Activated CD4-positive, alpha-beta T cell treated with anti-CD3 and anti-CD28 coated beads, Interleukin-2, amount 50 U/mL, for 24 hours (primary cell): ENCODE measurements around the gene TAF1B.
A peak's percentile ranks its signal among the peaks of the same experiment; 100 is the strongest.

Experiments
- DNase-seq, 2 donors: peaks; one replicate each; pipeline ENCODE4 v3.0.0-alpha.2; 2020; ENCODE audit warnings: low read depth in 1 of 2, low spot score in 1 of 2

TAF1B gene

DNA sequence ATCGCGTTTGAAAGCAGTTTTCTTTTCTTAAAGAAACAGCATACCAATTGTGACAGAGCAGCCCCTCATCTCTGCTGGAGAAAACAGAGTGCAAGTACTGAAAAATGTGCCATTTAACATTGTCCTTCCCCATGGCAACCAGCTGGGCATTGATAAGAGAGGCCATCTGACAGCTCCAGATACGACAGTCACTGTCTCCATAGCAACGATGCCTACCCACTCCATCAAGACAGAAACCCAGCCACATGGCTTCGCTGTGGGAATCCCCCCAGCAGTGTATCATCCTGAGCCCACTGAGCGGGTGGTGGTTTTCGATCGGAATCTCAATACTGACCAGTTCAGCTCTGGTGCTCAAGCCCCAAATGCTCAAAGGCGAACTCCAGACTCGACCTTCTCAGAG lies 117.7 kb downstream of the TAF1B start:
- no peak for DNase-seq

DNA sequence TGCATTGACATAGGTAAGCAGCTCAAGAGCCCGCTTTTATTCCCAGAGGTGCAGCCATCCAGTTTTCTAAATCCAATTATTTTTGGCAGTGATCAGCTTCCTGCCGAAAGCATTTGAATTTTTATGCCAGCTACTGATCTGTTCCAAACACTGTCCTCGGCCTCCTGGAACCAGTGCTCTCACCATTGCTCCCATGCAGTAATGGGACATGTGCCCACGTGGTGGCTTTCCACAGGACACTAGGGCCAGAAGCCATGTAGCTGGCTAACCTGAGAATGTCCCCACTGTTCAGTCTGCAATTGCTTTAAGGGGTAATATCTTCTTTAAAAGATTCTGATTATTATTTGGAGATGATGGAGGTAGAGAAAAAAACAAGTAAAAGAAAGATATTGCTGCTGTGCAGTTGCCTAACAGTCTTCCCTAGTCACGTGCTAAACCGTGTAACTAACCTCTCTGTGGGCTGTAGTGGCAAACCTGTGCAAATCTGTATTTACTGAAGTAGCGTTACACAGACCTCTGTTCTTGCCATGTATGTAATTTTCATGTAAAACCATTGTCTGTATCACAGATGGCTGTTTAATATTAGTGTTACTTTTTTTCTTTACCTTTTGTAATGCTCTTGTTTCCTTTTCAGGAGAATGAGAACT lies 121.2 kb downstream of the TAF1B start:
- DNase-seq = no peak

DNA sequence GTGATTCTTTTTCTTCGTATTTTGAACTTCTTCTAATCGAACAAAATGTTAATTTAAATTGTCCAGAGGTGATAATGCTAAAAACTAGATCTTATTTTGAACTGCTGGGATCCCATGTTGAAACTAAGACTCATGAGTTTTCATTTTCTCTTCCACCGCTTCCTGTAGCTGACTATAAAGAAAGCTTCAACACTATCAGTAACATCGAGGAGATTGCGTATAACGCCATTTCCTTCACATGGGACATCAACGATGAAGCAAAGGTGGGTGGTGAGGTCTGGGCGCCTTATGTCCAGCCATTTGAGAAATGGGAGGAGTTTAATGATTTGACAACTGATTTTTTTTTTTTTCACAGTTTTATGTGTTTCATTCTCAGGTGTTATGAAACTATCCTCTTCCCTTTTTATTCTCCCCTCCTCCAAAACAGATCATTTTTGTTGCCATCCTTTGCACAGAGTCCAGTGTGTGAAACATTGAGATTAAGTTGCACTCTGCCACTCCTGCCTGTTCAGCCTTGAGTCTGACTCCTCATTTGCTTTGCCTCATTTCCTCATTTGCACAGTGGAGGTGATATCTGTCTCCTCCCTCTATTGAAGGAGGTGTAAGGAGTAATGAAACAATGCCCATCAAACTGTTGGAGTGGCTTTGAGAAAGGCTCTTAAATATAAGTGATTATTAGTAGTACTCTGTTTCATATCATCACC lies 122.0 kb downstream of the TAF1B start:
- no peak for DNase-seq

DNA sequence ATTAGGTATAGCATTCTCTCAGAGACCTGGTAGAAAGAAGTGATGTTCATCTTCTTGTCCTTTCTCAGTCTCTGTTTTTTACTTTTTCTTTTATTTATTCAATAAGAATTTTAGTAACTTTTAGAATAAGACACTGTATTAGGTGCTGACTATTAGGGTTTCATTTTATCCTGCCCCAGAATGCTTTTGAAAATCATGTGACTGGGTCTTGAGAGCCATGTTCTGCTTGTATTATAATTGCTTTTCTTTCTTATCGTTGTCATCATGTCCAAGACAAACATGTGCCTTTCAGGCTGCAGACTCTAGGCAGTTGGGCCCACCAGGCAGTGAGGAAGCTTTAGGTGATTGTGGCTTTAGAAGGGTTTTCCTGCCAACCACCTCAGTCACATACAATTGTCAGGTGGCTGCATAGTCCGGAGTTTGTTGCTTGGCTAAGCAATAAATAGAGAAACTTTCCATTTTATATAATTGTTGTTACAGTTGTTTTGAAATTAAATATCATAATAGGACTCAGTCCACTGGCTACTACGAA lies 123.3 kb downstream of the TAF1B start:
- no peak for DNase-seq

- no peak for DNase-seq
Measured at GRCh38 chr2:9967053-9967775, 123.9 kb downstream of the TAF1B start.

GRCh38 chr2:9968553-9969497 lies 125.6 kb downstream of the TAF1B start:
- DNase-seq = no peak

DNA sequence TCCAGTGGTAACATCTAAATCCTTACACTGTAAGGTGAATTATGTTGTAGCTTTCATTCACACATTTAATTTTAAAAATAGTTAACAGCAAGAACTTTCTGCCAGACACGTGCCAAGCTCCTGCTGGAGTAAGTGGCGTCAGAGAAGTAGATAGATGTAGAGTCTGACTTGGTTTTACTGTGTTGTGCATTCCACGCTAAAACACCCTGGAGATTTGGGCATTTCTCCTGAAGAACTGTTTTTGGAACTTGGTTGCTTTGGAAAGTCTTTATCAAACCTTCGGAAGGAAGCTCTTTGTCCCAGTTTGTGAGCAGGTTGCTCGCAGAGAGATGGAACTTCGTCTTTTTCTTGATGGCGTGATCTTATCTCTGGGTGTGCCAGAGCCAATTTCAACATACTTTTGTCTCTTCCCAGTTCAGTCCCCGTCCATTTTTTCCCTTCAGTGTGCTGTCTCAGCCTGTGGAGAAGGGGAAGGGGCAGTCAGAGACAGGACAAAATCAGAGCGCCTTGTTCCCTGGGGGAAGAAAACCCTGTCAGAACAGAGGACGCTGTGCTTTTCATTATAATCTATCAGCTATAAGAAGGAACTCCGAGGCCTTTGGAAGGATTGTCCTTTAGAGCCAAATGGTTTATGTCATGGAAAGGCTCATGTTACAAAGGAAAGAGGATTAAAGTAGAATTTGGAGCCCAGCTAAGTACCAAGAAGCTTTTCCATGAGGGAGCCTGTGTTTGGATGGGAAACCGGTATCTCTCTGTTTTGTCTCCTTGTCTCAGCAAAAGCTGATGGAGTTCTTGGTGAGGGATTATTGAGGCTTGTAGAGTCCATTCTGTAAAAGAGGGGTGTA lies 127.1 kb downstream of the TAF1B start:
- DNase-seq = no peak

- DNase-seq = no peak
Measured at GRCh38 chr2:9971105-9971818, 128.0 kb downstream of the TAF1B start.

DNA sequence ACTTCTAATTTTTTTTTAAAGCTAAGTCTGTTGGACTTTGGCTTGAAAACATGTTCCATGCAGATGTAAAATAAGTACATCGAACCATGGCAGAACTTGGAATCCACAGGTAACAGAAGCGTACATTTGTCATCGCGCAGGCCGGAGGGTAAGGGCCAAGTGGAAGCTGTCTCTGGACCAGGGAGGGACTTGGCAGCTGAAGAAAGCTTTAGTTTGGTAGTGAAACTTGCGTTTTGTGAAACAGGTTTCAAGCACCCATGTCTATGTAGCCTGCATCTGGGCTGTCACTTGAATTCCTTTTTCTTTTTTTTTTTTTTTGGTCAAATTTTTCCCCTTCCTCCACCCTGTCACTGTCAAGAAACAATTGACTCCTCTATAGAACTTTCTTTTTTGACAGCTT lies 128.6 kb downstream of the TAF1B start:
- DNase-seq = no peak

GRCh38 chr2:9972621-9973479 lies 129.6 kb downstream of the TAF1B start:
- no peak for DNase-seq

GRCh38 chr2:9973690-9974089 lies 130.4 kb downstream of the TAF1B start:
- DNase-seq = no peak

DNA sequence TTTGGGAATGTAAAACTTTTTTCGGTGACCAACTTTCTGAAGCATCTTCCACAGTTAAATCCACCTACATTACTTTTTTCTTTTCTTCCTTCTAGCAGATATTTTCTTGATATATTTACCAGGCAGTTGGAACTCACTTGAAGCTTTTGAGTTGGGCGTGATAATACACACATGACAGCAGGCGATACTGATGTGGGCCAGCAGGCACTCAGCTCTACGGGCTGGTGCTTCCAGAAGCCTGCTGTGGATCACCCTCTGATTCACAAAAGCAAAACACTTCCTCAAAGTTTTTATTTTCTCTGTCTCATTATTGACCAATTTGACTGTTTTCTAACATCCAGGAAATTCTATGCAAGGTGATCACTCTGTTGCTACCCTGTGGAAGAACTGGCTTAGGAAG lies 131.1 kb downstream of the TAF1B start:
- no peak for DNase-seq

DNA sequence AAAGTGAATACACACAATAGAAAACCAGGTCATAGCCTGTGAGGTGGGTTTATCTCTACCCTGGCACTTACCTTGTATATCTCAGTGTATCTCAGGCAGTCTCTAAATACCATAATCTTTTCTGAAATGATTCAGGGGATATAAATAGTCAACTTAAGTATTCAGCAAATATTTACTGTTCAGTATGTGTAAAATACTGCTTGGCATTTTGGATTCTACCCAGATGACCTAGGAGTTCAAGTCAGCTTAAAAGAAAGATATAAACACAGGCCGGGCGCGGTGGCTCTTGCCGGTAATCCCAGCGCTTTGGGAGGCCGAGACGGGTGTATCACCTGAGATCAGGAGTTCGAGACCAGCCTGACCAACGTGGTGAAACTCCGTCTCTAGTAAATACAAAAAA lies 132.1 kb downstream of the TAF1B start:
- DNase-seq = no peak

- DNase-seq = peak in 1 of 2 donors; percentile 35
Measured at GRCh38 chr2:9975805-9976447, 132.7 kb downstream of the TAF1B start.

DNA sequence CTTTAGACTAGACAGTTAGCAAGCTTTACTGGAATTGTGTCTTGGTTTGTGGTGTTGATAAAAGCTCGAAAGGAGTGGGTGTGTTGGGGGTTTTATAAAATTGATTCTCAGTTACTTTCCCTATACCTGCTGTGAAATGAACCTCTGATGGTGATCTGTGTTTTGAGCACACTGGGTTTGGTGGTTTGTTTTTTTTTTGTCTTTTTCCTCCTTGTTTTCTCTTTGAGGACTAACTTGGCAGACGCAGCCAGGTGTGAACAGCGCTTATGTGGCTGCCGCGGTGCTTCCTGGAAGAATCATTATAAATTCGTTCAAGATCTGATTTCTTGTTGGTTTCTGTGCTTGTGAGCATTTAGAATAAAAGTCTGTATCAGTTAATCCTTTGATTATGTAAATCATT lies 136.7 kb downstream of the TAF1B start:
- no peak for DNase-seq

DNA sequence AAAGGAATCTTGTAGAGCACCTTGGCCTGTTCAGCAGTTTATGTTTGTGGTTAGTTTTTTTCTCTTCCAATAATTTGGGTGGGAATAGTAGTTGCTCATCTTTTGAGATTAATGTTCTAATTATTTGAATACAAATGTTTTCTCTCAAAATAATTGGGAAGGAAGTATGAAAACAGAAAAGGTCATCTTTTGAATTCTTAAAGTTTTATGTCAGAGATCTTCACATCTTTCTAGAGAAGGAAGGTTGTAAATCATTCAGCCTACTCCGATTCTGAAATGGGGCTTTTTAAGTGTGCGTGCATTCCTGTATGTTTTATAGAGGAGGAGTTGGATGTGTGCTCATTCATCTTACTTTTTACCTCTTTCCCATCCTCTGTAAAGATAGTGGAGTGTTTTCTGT lies 137.2 kb downstream of the TAF1B start:
- no peak for DNase-seq

DNA sequence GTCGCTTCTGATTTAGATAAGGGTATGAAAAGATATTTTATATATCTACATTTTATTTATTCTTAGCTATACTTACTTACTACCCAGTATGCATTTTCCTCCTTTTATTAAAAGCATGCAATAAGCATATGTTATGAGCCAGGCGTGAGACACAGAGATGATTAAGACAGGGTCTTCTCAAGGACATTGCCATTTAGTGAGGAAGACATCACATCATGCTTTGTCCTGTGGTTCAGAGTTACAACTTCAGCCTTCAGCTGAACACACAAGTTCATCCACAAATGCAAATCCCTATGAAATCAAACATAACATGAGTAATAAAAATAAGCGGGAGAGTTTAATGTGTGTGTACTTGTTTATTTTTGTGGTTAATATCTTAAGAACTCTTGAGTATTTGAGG lies 138.4 kb downstream of the TAF1B start:
- no peak for DNase-seq

DNA sequence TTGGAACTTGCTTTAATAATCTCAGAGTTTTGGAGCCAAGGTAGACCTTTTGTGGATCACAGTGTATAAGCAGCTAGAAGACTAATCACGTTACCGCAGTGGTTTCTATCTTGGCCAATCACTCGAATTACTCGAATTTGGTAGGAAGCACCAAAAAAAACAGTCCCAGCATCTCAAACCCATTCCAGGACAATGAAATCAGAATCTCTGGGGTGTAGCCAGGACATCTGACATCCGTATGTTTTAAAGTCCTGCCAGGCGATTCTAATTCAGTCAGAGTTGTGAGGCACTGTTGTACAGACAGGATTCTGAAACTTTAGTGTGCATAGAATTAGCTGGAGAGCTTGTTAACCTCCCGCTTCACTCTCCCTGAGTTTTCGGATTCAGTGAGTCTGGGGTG lies 139.0 kb downstream of the TAF1B start:
- no peak for DNase-seq
